GM18526 (cell line): Measurements from ENCODE around the gene PRR5L.

ENCODE experiments used
- POLR2A ChIP-seq: IDR thresholded peaks from 3 replicates; pipeline ENCODE4 v1.6.1; 2011; ENCODE audit not compliant: insufficient read length; ENCODE audit errors: extremely low read depth

Gene PRR5L

GRCh38 chr11:36361901-36362391 is 65.9 kb downstream of the PRR5L start:
- no peak for TF ChIP-seq POLR2A

- no peak for TF ChIP-seq POLR2A
These were observed 66.8 kb downstream of the PRR5L start for GRCh38 chr11:36362902-36363301.

GRCh38 chr11:36363361-36364268 is 67.5 kb downstream of the PRR5L start:
- no peak for TF ChIP-seq POLR2A

GRCh38 chr11:36364551-36365325 is 68.7 kb downstream of the PRR5L start:
- TF ChIP-seq POLR2A: no peak

GRCh38 chr11:36365907-36366306 is 69.8 kb downstream of the PRR5L start:
- no peak for TF ChIP-seq POLR2A

GRCh38 chr11:36367806-36368680 is 72.0 kb downstream of the PRR5L start:
- no peak for TF ChIP-seq POLR2A

- TF ChIP-seq POLR2A: no peak
These were observed 75.1 kb downstream of the PRR5L start for GRCh38 chr11:36371181-36371580.

- no peak for TF ChIP-seq POLR2A
These were observed 75.5 kb downstream of the PRR5L start for GRCh38 chr11:36371590-36371989.

- TF ChIP-seq POLR2A: no peak
These were observed 76.1 kb downstream of the PRR5L start for GRCh38 chr11:36372101-36372771.

- TF ChIP-seq POLR2A: no peak
These were observed 77.2 kb downstream of the PRR5L start for GRCh38 chr11:36373016-36374010.

- TF ChIP-seq POLR2A: no peak
These were observed 78.6 kb downstream of the PRR5L start for GRCh38 chr11:36374726-36375125.

GRCh38 chr11:36375353-36376008 is 79.4 kb downstream of the PRR5L start:
- TF ChIP-seq POLR2A: no peak
